ENCODE data around the gene IRGQ. TPM values are rescaled to one million over a fixed set of nuclear protein-coding genes. Genes with fewer than 3 reads are reported as not detected.

IRGQ gene
- polyA plus RNA-seq, 1 donor from 2014 or later = 156 TPM

DNA sequence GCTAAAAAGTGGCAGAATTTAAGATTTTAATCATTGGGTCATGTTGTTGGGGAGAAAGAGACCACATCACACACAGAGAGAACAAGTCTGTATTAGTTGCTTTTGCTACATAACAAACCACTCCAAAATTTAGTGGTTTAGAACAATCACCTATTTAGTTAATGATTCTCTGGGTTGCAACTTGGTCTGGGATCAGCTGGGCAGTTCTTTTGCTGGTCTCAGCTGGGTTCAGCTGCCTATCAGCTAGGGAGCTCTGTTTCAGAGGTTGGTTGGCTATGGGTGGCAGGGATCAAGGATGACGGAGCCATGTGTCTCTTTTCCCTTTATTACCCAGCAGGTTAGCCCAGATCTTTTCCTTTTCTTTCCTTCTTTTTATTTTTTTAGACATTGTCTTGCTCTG, 11.4 kb downstream of the IRGQ start:
- H3F3A ChIP-seq (ENCODE audit: insufficient read depth, low read length, poor library complexity, severe bottlenecking) = no peaks in the 10 kb centered on the region
- no peak overlapping the region for H3K4me2 ChIP-seq (ENCODE audit: low read length)
- H3K4me3 ChIP-seq (ENCODE audit: low read length) = no peak overlapping the region
- no peaks in the 10 kb centered on the region for H3K27me3 ChIP-seq (ENCODE audit: insufficient read depth, low read depth, low read length)
- H4K20me1 ChIP-seq (ENCODE audit: insufficient read depth) = no peaks in the 10 kb centered on the region
- H2AFZ ChIP-seq (ENCODE audit: low read depth, low read length) = no peak overlapping the region
- H3K9me3 ChIP-seq (ENCODE audit: low read length) = no peaks in the 10 kb centered on the region
- no peak overlapping the region for H3K27ac ChIP-seq (ENCODE audit: low read length)
- peaks cover 7% of the 10 kb centered on the region for H3K36me3 ChIP-seq (ENCODE audit: insufficient read depth, low read length)
- no peak overlapping the region for H3K9ac ChIP-seq (ENCODE audit: low read length)
- TF ChIP-seq POLR2AphosphoS5 (IDR thresholded peaks at IDR 0.05) = no peak
- TF ChIP-seq EP300 (conservative IDR thresholded peaks at IDR 0.05; ENCODE audit: poor library complexity, severe bottlenecking) = no peak
- no peak for TF ChIP-seq RAD21 (conservative IDR thresholded peaks at IDR 0.05)
- TF ChIP-seq MXI1 (conservative IDR thresholded peaks at IDR 0.05; ENCODE audit: poor library complexity, severe bottlenecking) = no peak
- TF ChIP-seq, protein P1, sequence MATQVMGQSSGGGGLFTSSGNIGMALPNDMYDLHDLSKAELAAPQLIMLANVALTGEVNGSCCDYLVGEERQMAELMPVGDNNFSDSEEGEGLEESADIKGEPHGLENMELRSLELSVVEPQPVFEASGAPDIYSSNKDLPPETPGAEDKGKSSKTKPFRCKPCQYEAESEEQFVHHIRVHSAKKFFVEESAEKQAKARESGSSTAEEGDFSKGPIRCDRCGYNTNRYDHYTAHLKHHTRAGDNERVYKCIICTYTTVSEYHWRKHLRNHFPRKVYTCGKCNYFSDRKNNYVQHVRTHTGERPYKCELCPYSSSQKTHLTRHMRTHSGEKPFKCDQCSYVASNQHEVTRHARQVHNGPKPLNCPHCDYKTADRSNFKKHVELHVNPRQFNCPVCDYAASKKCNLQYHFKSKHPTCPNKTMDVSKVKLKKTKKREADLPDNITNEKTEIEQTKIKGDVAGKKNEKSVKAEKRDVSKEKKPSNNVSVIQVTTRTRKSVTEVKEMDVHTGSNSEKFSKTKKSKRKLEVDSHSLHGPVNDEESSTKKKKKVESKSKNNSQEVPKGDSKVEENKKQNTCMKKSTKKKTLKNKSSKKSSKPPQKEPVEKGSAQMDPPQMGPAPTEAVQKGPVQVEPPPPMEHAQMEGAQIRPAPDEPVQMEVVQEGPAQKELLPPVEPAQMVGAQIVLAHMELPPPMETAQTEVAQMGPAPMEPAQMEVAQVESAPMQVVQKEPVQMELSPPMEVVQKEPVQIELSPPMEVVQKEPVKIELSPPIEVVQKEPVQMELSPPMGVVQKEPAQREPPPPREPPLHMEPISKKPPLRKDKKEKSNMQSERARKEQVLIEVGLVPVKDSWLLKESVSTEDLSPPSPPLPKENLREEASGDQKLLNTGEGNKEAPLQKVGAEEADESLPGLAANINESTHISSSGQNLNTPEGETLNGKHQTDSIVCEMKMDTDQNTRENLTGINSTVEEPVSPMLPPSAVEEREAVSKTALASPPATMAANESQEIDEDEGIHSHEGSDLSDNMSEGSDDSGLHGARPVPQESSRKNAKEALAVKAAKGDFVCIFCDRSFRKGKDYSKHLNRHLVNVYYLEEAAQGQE (IDR thresholded peaks at IDR 0.05; ENCODE audit: borderline replicate concordance) = no peak
- no peak for TF ChIP-seq EZH2 (IDR thresholded peaks at IDR 0.05; ENCODE audit: borderline replicate concordance, insufficient read depth, low read length, poor library complexity, severe bottlenecking)
- no peak for TF ChIP-seq TAF1 (IDR thresholded peaks at IDR 0.05; ENCODE audit: low read depth)
- TF ChIP-seq, protein P2, sequence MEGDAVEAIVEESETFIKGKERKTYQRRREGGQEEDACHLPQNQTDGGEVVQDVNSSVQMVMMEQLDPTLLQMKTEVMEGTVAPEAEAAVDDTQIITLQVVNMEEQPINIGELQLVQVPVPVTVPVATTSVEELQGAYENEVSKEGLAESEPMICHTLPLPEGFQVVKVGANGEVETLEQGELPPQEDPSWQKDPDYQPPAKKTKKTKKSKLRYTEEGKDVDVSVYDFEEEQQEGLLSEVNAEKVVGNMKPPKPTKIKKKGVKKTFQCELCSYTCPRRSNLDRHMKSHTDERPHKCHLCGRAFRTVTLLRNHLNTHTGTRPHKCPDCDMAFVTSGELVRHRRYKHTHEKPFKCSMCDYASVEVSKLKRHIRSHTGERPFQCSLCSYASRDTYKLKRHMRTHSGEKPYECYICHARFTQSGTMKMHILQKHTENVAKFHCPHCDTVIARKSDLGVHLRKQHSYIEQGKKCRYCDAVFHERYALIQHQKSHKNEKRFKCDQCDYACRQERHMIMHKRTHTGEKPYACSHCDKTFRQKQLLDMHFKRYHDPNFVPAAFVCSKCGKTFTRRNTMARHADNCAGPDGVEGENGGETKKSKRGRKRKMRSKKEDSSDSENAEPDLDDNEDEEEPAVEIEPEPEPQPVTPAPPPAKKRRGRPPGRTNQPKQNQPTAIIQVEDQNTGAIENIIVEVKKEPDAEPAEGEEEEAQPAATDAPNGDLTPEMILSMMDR (IDR thresholded peaks at IDR 0.05; ENCODE audit: poor library complexity, severe bottlenecking) = no peak
- TF ChIP-seq SMC3 (conservative IDR thresholded peaks at IDR 0.05; ENCODE audit: poor library complexity) = no peak
- H3K79me2 ChIP-seq (replicated peaks; ENCODE audit: insufficient read depth, low read length) = no peaks in the 10 kb centered on the region
- H3K9me2 ChIP-seq (ENCODE audit: insufficient read depth, low read length) = no peaks in the 10 kb centered on the region

DNA sequence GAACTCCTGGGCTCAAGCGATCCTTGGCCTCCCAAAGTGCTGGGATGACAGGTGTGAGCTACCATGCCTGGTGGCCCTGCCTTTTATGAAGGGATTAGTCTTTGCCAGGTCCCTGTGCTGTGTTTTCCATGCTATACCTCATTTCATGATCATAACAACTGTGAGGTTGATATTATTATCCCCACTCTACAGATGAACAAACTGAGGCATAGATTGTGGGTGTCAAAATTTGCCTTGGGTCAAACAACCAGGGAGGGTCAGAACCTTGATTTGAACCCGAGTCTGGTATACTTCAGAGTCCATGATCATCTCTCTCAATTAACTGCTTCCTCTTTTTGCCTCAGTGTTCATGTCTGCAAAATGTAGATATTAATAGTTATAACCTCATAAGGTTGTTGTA, 13.4 kb downstream of the IRGQ start:
- Histone ChIP-seq H2AFZ (ENCODE audit: low read depth, low read length) (no peak overlapping the region), H3K9ac (ENCODE audit: low read length) (no peak overlapping the region), H3K27ac (ENCODE audit: low read length) (no peak overlapping the region), H3K9me3 (ENCODE audit: low read length) (no peaks in the 10 kb centered on the region), H3K27me3 (ENCODE audit: insufficient read depth, low read depth, low read length) (no peaks in the 10 kb centered on the region), H3F3A (ENCODE audit: insufficient read depth, low read length, poor library complexity, severe bottlenecking) (no peaks in the 10 kb centered on the region), H3K36me3 (ENCODE audit: insufficient read depth, low read length) (peaks cover 7% of the 10 kb centered on the region), H3K79me2 (replicated peaks; ENCODE audit: insufficient read depth, low read length) (no peaks in the 10 kb centered on the region), H3K4me3 (ENCODE audit: low read length) (no peak overlapping the region), H4K20me1 (ENCODE audit: insufficient read depth) (no peaks in the 10 kb centered on the region), H3K4me2 (ENCODE audit: low read length) (no peak overlapping the region), H3K9me2 (ENCODE audit: insufficient read depth, low read length) (no peaks in the 10 kb centered on the region)
- no peak for TF ChIP-seq POLR2AphosphoS5 (IDR thresholded peaks at IDR 0.05)
- no peak for TF ChIP-seq MXI1 (conservative IDR thresholded peaks at IDR 0.05; ENCODE audit: poor library complexity, severe bottlenecking)
- TF ChIP-seq, protein P2 (IDR thresholded peaks at IDR 0.05; ENCODE audit: poor library complexity, severe bottlenecking) = no peak
- no peak for TF ChIP-seq RAD21 (conservative IDR thresholded peaks at IDR 0.05)
- TF ChIP-seq, protein P1 (IDR thresholded peaks at IDR 0.05; ENCODE audit: borderline replicate concordance) = no peak
